ENCODE results near the gene IGSF9B.

IGSF9B gene

GRCh38 chr11:133983660-133984316 is 27.0 kb upstream of the IGSF9B start:
- TF ChIP-seq CTCF (IDR thresholded peaks at IDR 0.05; ENCODE audit: borderline replicate concordance, control extremely low read depth, extremely low read depth, insufficient read depth, missing control alignments), result no peak
- in situ Hi-C loops (cut with MboI; ENCODE audit: low sequenced_read_pairs, unreplicated experiment), result no loop called here
- no peak for DNase-seq (ENCODE audit: low spot score)

- DNase-seq (ENCODE audit: low spot score), result no peak
- no peak for TF ChIP-seq CTCF (IDR thresholded peaks at IDR 0.05; ENCODE audit: borderline replicate concordance, control extremely low read depth, extremely low read depth, insufficient read depth, missing control alignments)
- in situ Hi-C loops (cut with MboI; ENCODE audit: low sequenced_read_pairs, unreplicated experiment), result no loop called here
Measured at GRCh38 chr11:133982876-133983275, 26.1 kb upstream of the IGSF9B start.

- in situ Hi-C loops (cut with MboI; ENCODE audit: low sequenced_read_pairs, unreplicated experiment), result no loop called here
- TF ChIP-seq CTCF (IDR thresholded peaks at IDR 0.05; ENCODE audit: borderline replicate concordance, control extremely low read depth, extremely low read depth, insufficient read depth, missing control alignments), result no peak
- no peak for DNase-seq (ENCODE audit: low spot score)
Measured at GRCh38 chr11:133982151-133982550, 25.4 kb upstream of the IGSF9B start.

- TF ChIP-seq CTCF (IDR thresholded peaks at IDR 0.05; ENCODE audit: borderline replicate concordance, control extremely low read depth, extremely low read depth, insufficient read depth, missing control alignments), result no peak
- in situ Hi-C loops (cut with MboI; ENCODE audit: low sequenced_read_pairs, unreplicated experiment), result no loop called here
- no peak for DNase-seq (ENCODE audit: low spot score)
Measured at GRCh38 chr11:133981156-133981555, 24.4 kb upstream of the IGSF9B start.

GRCh38 chr11:133980665-133981064 is 23.9 kb upstream of the IGSF9B start:
- in situ Hi-C loops (cut with MboI; ENCODE audit: low sequenced_read_pairs, unreplicated experiment), result no loop called here
- no peak for DNase-seq (ENCODE audit: low spot score)
- no peak for TF ChIP-seq CTCF (IDR thresholded peaks at IDR 0.05; ENCODE audit: borderline replicate concordance, control extremely low read depth, extremely low read depth, insufficient read depth, missing control alignments)

GRCh38 chr11:133978794-133979193 is 22.0 kb upstream of the IGSF9B start:
- no peak for TF ChIP-seq CTCF (IDR thresholded peaks at IDR 0.05; ENCODE audit: borderline replicate concordance, control extremely low read depth, extremely low read depth, insufficient read depth, missing control alignments)

More at GRCh38 chr11:133978794-133979193, 22.0 kb upstream of the IGSF9B start:
- DNase-seq (ENCODE audit: low spot score), result no peak
- in situ Hi-C loops (cut with MboI; ENCODE audit: low sequenced_read_pairs, unreplicated experiment), result no loop called here

Data from GM13976 (cell line).